ENCODE results near the gene ATP1A1. TPM values are rescaled to one million over a fixed set of nuclear protein-coding genes. Genes with fewer than 3 reads are reported as not detected.

ATP1A1 gene
- total and polyA plus RNA-seq, 3 experiments from 2014 or later, result 58.0 to 263 (median 259) TPM

- no peak for DNase-seq
- no peak overlapping the region for H3K27ac ChIP-seq (ENCODE audit: low read depth, low read length)
- no peak overlapping the region for H3K4me3 ChIP-seq (ENCODE audit: low read length)
- Mint-ChIP-seq H3K36me3 (peaks cover 0 to 20% (median 9%) of the 10 kb centered on the region in 3 donors), H3K27me3 (no peaks in the 10 kb centered on the region), H3K27ac (peak overlapping the region in 4 of 8 donors; percentile 3 to 80 (median 58)), H3K9me3 (no peaks in the 10 kb centered on the region), H3K4me3 (no peak overlapping the region), H3K4me1 (peaks cover 27 to 52% (median 35%) of the 10 kb centered on the region in 3 donors)
- CTCF ChIA-PET, result no interaction called here
- H3K36me3 ChIP-seq (ENCODE audit: insufficient read depth, low read length), result no peaks in the 10 kb centered on the region
- no peaks in the 10 kb centered on the region for H3K27me3 ChIP-seq (ENCODE audit: insufficient read depth, low read length, poor library complexity, severe bottlenecking)
- H3K4me1 ChIP-seq (ENCODE audit: insufficient read depth, low read length), result peaks cover 18% of the 10 kb centered on the region
- no peaks in the 10 kb centered on the region for H3K9me3 ChIP-seq (ENCODE audit: low read length)
- POLR2A ChIA-PET, result no interaction called here
Measured at GRCh38 chr1:116413414-116413813, 40.4 kb downstream of the ATP1A1 start.

GRCh38 chr1:116414364-116414763, 41.3 kb downstream of the ATP1A1 start:
- POLR2A ChIA-PET, result interaction anchor here (0.9 kb wide), 1 partner anchor 12 kb away, joined by 3 read pairs; no protein-coding TSS in a partner anchor

GRCh38 chr1:116415200-116415698, 42.2 kb downstream of the ATP1A1 start:
- H3K4me3 ChIP-seq (ENCODE audit: low read length), result no peak overlapping the region
- H3K9me3 Mint-ChIP-seq, result no peaks in the 10 kb centered on the region
- peak overlapping the region in 4 of 8 donors; percentile 25 to 64 (median 48) for H3K27ac Mint-ChIP-seq
- H3K27me3 ChIP-seq (ENCODE audit: insufficient read depth, low read length, poor library complexity, severe bottlenecking), result no peaks in the 10 kb centered on the region
- no peak for DNase-seq
- ChIA-PET POLR2A (interaction anchor here (0.9 kb wide), 1 partner anchor 13 kb away, joined by 3 read pairs; no protein-coding TSS in a partner anchor), CTCF (no interaction called here)
- peaks cover 25% of the 10 kb centered on the region for H3K4me1 ChIP-seq (ENCODE audit: insufficient read depth, low read length)
- H3K27me3 Mint-ChIP-seq, result no peaks in the 10 kb centered on the region
- no peaks in the 10 kb centered on the region for H3K36me3 ChIP-seq (ENCODE audit: insufficient read depth, low read length)
- no peaks in the 10 kb centered on the region for H3K9me3 ChIP-seq (ENCODE audit: low read length)
- peak overlapping the region; percentile 45 for H3K27ac ChIP-seq (ENCODE audit: low read depth, low read length)
- peaks cover 0 to 15% (median 9%) of the 10 kb centered on the region in 3 donors for H3K36me3 Mint-ChIP-seq
- H3K4me1 Mint-ChIP-seq, result peaks cover 28 to 48% (median 44%) of the 10 kb centered on the region in 3 donors
- H3K4me3 Mint-ChIP-seq, result peak overlapping the region in 1 of 7 donors; percentile 14

More at GRCh38 chr1:116414364-116414763, 41.3 kb downstream of the ATP1A1 start:
- Mint-ChIP-seq H3K36me3 (peaks cover 0 to 21% (median 9%) of the 10 kb centered on the region in 3 donors), H3K4me1 (peaks cover 28 to 53% (median 42%) of the 10 kb centered on the region in 3 donors), H3K27me3 (no peaks in the 10 kb centered on the region), H3K27ac (peak overlapping the region in 2 of 8 donors; percentile 37 to 62), H3K9me3 (no peaks in the 10 kb centered on the region), H3K4me3 (no peak overlapping the region)
- H3K27me3 ChIP-seq (ENCODE audit: insufficient read depth, low read length, poor library complexity, severe bottlenecking), result no peaks in the 10 kb centered on the region
- H3K4me1 ChIP-seq (ENCODE audit: insufficient read depth, low read length), result peaks cover 24% of the 10 kb centered on the region
- DNase-seq, result no peak
- no peak overlapping the region for H3K27ac ChIP-seq (ENCODE audit: low read depth, low read length)
- CTCF ChIA-PET, result no interaction called here
- H3K9me3 ChIP-seq (ENCODE audit: low read length), result no peaks in the 10 kb centered on the region
- H3K36me3 ChIP-seq (ENCODE audit: insufficient read depth, low read length), result no peaks in the 10 kb centered on the region
- H3K4me3 ChIP-seq (ENCODE audit: low read length), result no peak overlapping the region

GRCh38 chr1:116415699-116416533, 42.9 kb downstream of the ATP1A1 start:
- Histone ChIP-seq H3K9me3 (ENCODE audit: low read length) (no peaks in the 10 kb centered on the region), H3K4me1 (ENCODE audit: insufficient read depth, low read length) (peaks cover 25% of the 10 kb centered on the region), H3K36me3 (ENCODE audit: insufficient read depth, low read length) (no peaks in the 10 kb centered on the region), H3K27me3 (ENCODE audit: insufficient read depth, low read length, poor library complexity, severe bottlenecking) (no peaks in the 10 kb centered on the region), H3K27ac (ENCODE audit: low read depth, low read length) (peak overlapping the region; percentile 45), H3K4me3 (ENCODE audit: low read length) (no peak overlapping the region)
- DNase-seq, result no peak
- peak overlapping the region in 1 of 7 donors; percentile 0 for H3K4me3 Mint-ChIP-seq
- ChIA-PET CTCF (interaction anchor here (3.2 kb wide), 1 partner anchor 277 kb away, joined by 12 read pairs; no protein-coding TSS in a partner anchor), POLR2A (interaction anchor here (1.1 kb wide), 1 partner anchor 9 kb away, joined by 3 read pairs; no protein-coding TSS in a partner anchor)
- H3K27ac Mint-ChIP-seq, result peak overlapping the region in 5 of 8 donors; percentile 20 to 97 (median 66)
- peaks cover 28 to 48% (median 44%) of the 10 kb centered on the region in 3 donors for H3K4me1 Mint-ChIP-seq
- H3K36me3 Mint-ChIP-seq, result peaks cover 0 to 13% (median 9%) of the 10 kb centered on the region in 3 donors
- no peaks in the 10 kb centered on the region for H3K9me3 Mint-ChIP-seq
- H3K27me3 Mint-ChIP-seq, result no peaks in the 10 kb centered on the region

- Mint-ChIP-seq H3K9me3 (no peaks in the 10 kb centered on the region), H3K4me1 (peaks cover 28 to 48% (median 44%) of the 10 kb centered on the region in 3 donors), H3K27ac (peak overlapping the region; percentile 70 to 98 (median 96)), H3K36me3 (peaks cover 0 to 12% (median 7%) of the 10 kb centered on the region in 3 donors), H3K4me3 (peak overlapping the region; percentile 78 to 96 (median 91)), H3K27me3 (no peaks in the 10 kb centered on the region)
- peaks cover 25% of the 10 kb centered on the region for H3K4me1 ChIP-seq (ENCODE audit: insufficient read depth, low read length)
- H3K36me3 ChIP-seq (ENCODE audit: insufficient read depth, low read length), result no peaks in the 10 kb centered on the region
- no peak overlapping the region for H3K27ac ChIP-seq (ENCODE audit: low read depth, low read length)
- no peaks in the 10 kb centered on the region for H3K9me3 ChIP-seq (ENCODE audit: low read length)
- no peaks in the 10 kb centered on the region for H3K27me3 ChIP-seq (ENCODE audit: insufficient read depth, low read length, poor library complexity, severe bottlenecking)
- DNase-seq, result no peak
- CTCF ChIA-PET, result interaction anchor here (3.2 kb wide), 1 partner anchor 278 kb away, joined by 12 read pairs; no protein-coding TSS in a partner anchor
- H3K4me3 ChIP-seq (ENCODE audit: low read length), result no peak overlapping the region
- POLR2A ChIA-PET, result interaction anchor here (1.1 kb wide), 1 partner anchor 10 kb away, joined by 3 read pairs; no protein-coding TSS in a partner anchor
Measured at GRCh38 chr1:116416854-116417513, 43.9 kb downstream of the ATP1A1 start.

- DNase-seq, result no peak
- CTCF ChIA-PET, result interaction anchor here (2.2 to 3.2 kb wide), 2 partner anchors 43 to 279 kb away, joined by 11 to 12 read pairs; no protein-coding TSS in a partner anchor
- Mint-ChIP-seq H3K36me3 (peaks cover 0 to 11% (median 7%) of the 10 kb centered on the region in 3 donors), H3K27ac (peak overlapping the region; percentile 83 to 98 (median 96)), H3K9me3 (no peaks in the 10 kb centered on the region), H3K4me1 (peaks cover 28 to 48% (median 44%) of the 10 kb centered on the region in 3 donors), H3K4me3 (peak overlapping the region; percentile 78 to 96 (median 91)), H3K27me3 (no peaks in the 10 kb centered on the region)
- POLR2A ChIA-PET, result interaction anchor here (1.1 to 1.9 kb wide), 3 partner anchors 18 to 43 kb away, joined by 4 to 7 read pairs (median 7); no protein-coding TSS in a partner anchor
- H3K4me1 ChIP-seq (ENCODE audit: insufficient read depth, low read length), result peaks cover 25% of the 10 kb centered on the region
- peak overlapping the region; percentile 85 for H3K27ac ChIP-seq (ENCODE audit: low read depth, low read length)
- peak overlapping the region; percentile 98 for H3K4me3 ChIP-seq (ENCODE audit: low read length)
- no peaks in the 10 kb centered on the region for H3K27me3 ChIP-seq (ENCODE audit: insufficient read depth, low read length, poor library complexity, severe bottlenecking)
- no peaks in the 10 kb centered on the region for H3K9me3 ChIP-seq (ENCODE audit: low read length)
- H3K36me3 ChIP-seq (ENCODE audit: insufficient read depth, low read length), result no peaks in the 10 kb centered on the region
Measured at GRCh38 chr1:116417678-116418077, 44.6 kb downstream of the ATP1A1 start.

- CTCF ChIA-PET, result interaction anchor here (1.5 to 3.2 kb wide), 6 partner anchors 8 to 279 kb away, joined by 3 to 12 read pairs (median 5); no protein-coding TSS in a partner anchor
- Mint-ChIP-seq H3K36me3 (peaks cover 0 to 10% (median 2%) of the 10 kb centered on the region in 3 donors), H3K27ac (peak overlapping the region; percentile 88 to 98 (median 96)), H3K9me3 (no peaks in the 10 kb centered on the region), H3K27me3 (no peaks in the 10 kb centered on the region), H3K4me1 (peaks cover 25 to 43% (median 42%) of the 10 kb centered on the region in 3 donors), H3K4me3 (peak overlapping the region; percentile 78 to 96 (median 91))
- H3K27ac ChIP-seq (ENCODE audit: low read depth, low read length), result peak overlapping the region; percentile 85
- peaks cover 25% of the 10 kb centered on the region for H3K4me1 ChIP-seq (ENCODE audit: insufficient read depth, low read length)
- no peaks in the 10 kb centered on the region for H3K27me3 ChIP-seq (ENCODE audit: insufficient read depth, low read length, poor library complexity, severe bottlenecking)
- peak; percentile 79 to 91 (median 86) for DNase-seq
- POLR2A ChIA-PET, result interaction anchor here (0.6 to 1.9 kb wide), 5 partner anchors 18 to 51 kb away, joined by 3 to 7 read pairs (median 4); no protein-coding TSS in a partner anchor
- H3K36me3 ChIP-seq (ENCODE audit: insufficient read depth, low read length), result no peaks in the 10 kb centered on the region
- no peaks in the 10 kb centered on the region for H3K9me3 ChIP-seq (ENCODE audit: low read length)
- peak overlapping the region; percentile 98 for H3K4me3 ChIP-seq (ENCODE audit: low read length)
Measured at GRCh38 chr1:116418091-116418830, 45.2 kb downstream of the ATP1A1 start.
